Neuronal stem cell (in vitro differentiated cells): ENCODE results near the gene KCTD12.

Experiments
- DNase-seq: peaks from one replicate; pipeline ENCODE4 v3.0.0-alpha.2; 2013; ENCODE audit warnings: low spot score
- H2AFZ ChIP-seq: one replicate; pipeline ENCODE4 v1.6.1; 2013; ENCODE audit warnings: mild to moderate bottlenecking, low read length, inconsistent platforms
- H2AK5ac ChIP-seq: 2 replicates; pipeline ENCODE4 v1.6.1; 2013; ENCODE audit warnings: low read depth, mild to moderate bottlenecking, inconsistent platforms, low read length, moderate library complexity, mixed read lengths
- H2BK120ac ChIP-seq: 2 replicates; pipeline ENCODE4 v1.6.1; 2013; ENCODE audit warnings: low read depth, mild to moderate bottlenecking, inconsistent platforms, low read length, moderate library complexity, mixed read lengths
- H2BK12ac ChIP-seq: one replicate; pipeline ENCODE4 v1.6.1; 2013; ENCODE audit warnings: low read length, inconsistent platforms
- H2BK15ac ChIP-seq: 2 replicates; pipeline ENCODE4 v1.6.1; 2013; ENCODE audit warnings: mild to moderate bottlenecking, low read length, inconsistent platforms, mixed read lengths
- H2BK5ac ChIP-seq: one replicate; pipeline ENCODE4 v1.6.1; 2013; ENCODE audit warnings: inconsistent platforms, mild to moderate bottlenecking, low read length, moderate library complexity
- H3K14ac ChIP-seq: one replicate; pipeline ENCODE4 v1.6.1; 2013; ENCODE audit warnings: low read length, inconsistent platforms
- H3K18ac ChIP-seq: 2 replicates; pipeline ENCODE4 v1.6.1; 2013; ENCODE audit warnings: low read length, inconsistent platforms
- H3K23ac ChIP-seq: 2 replicates; pipeline ENCODE4 v1.6.1; 2013; ENCODE audit warnings: low read depth, mild to moderate bottlenecking, mixed read lengths, low read length, inconsistent platforms; ENCODE audit not compliant: poor library complexity
- H3K27ac ChIP-seq: replicated peaks from 3 replicates; pipeline ENCODE4 v1.5.1; 2013; ENCODE audit warnings: low read length, inconsistent platforms
- H3K27me3 ChIP-seq, 3 experiments: 2 replicates each; pipeline ENCODE4 v1.6.1; 2013; ENCODE audit warnings: low read length in 3 of 3, mild to moderate bottlenecking in 2 of 3, inconsistent platforms in 1 of 3, low read depth in 1 of 3, mixed read lengths in 1 of 3, moderate library complexity in 1 of 3; ENCODE audit not compliant: control insufficient read depth in 3 of 3, insufficient read depth in 3 of 3
- H3K36me3 ChIP-seq, 2 donors: replicated peaks in 1 of 2; 2 replicates each; pipeline ENCODE4 v1.6.1; 2013; ENCODE audit warnings: low read length in 2 of 2; ENCODE audit not compliant: control insufficient read depth in 2 of 2, insufficient read depth in 2 of 2
- H3K4ac ChIP-seq: 2 replicates; pipeline ENCODE4 v1.6.1; 2013; ENCODE audit warnings: inconsistent platforms, mild to moderate bottlenecking, low read length, moderate library complexity
- H3K4me1 ChIP-seq, 2 donors: 1 replicate in 1 of 2; 2 replicates in 1 of 2; pipeline ENCODE4 v1.6.1; 2013; ENCODE audit warnings: low read length in 2 of 2, low read depth in 1 of 2; ENCODE audit not compliant: control insufficient read depth in 2 of 2, insufficient read depth in 1 of 2
- H3K4me2 ChIP-seq: one replicate; pipeline ENCODE4 v1.6.1; 2013; ENCODE audit warnings: mild to moderate bottlenecking, low read length, inconsistent platforms; ENCODE audit not compliant: insufficient read depth, poor library complexity, severe bottlenecking
- H3K4me3 ChIP-seq, 2 donors: 2 replicates each; pipeline ENCODE4 v1.5.1; 2013; ENCODE audit warnings: low read length in 2 of 2, mild to moderate bottlenecking in 2 of 2, inconsistent platforms in 1 of 2, moderate library complexity in 1 of 2
- H3K79me1 ChIP-seq: one replicate; pipeline ENCODE4 v1.6.1; 2013; ENCODE audit warnings: low read depth, mild to moderate bottlenecking, inconsistent platforms, low read length, moderate library complexity
- H3K9ac ChIP-seq: one replicate; pipeline ENCODE4 v1.6.1; 2013; ENCODE audit warnings: mild to moderate bottlenecking, low read depth, low read length, inconsistent platforms; ENCODE audit not compliant: poor library complexity
- H3K9me3 ChIP-seq, 2 donors: replicated peaks in 1 of 2; 2 replicates each; pipeline versions ENCODE3 to v1.6.1; 2013; ENCODE audit warnings: low read length in 2 of 2, mild to moderate bottlenecking in 2 of 2, inconsistent platforms in 1 of 2, low read depth in 1 of 2, mixed read lengths in 1 of 2, moderate library complexity in 1 of 2; ENCODE audit not compliant: control insufficient read depth in 2 of 2, insufficient read depth in 1 of 2
- H4K8ac ChIP-seq: one replicate; pipeline ENCODE4 v1.6.1; 2013; ENCODE audit warnings: low read depth, mild to moderate bottlenecking, inconsistent platforms, low read length, moderate library complexity
- H4K91ac ChIP-seq: one replicate; pipeline ENCODE4 v1.6.1; 2013; ENCODE audit warnings: low read length, low read depth, mild to moderate bottlenecking, inconsistent platforms; ENCODE audit not compliant: poor library complexity
- WGBS, 2 donors: extraction: QIAGEN DNeasy Blood & Tissue Kit; methylation state at CpG; one replicate each; pipeline ENCODE4 v1.1.7; 2013; ENCODE audit warnings: missing lambda C conversion rate in 2 of 2, mixed read lengths in 1 of 2; ENCODE audit not compliant: insufficient read length in 2 of 2, insufficient replicate concordance in 1 of 2; ENCODE audit errors: extremely low coverage in 2 of 2; 5-methylcytosine and 5-hydroxymethylcytosine counted together

The KCTD12 gene

GRCh38 chr13:76833441-76833954 is 52.7 kb downstream of the KCTD12 start:
- Histone ChIP-seq H3K4me1 (no peaks in the 10 kb centered on the region), H2BK15ac (no peak overlapping the region), H3K4me3 (no peak overlapping the region), H3K23ac (no peak overlapping the region), H4K91ac (no peak overlapping the region), H3K18ac (no peak overlapping the region), H2AFZ (no peak overlapping the region), H2BK12ac (no peak overlapping the region), H3K9me3 (no peaks in the 10 kb centered on the region), H3K4ac (no peak overlapping the region), H2BK120ac (no peak overlapping the region), H2AK5ac (no peak overlapping the region), H3K4me2 (no peak overlapping the region), H4K8ac (no peak overlapping the region), H3K14ac (no peak overlapping the region), H3K9ac (no peak overlapping the region), H2BK5ac (no peak overlapping the region), H3K27ac (no peak overlapping the region), H3K79me1 (no peaks in the 10 kb centered on the region), H3K27me3 (no peaks in the 10 kb centered on the region), H3K36me3 (no peaks in the 10 kb centered on the region)
- no CpG with 5 or more reads among the region's 8 CpGs for WGBS, 2 donors
- DNase-seq, result no peak

DNA sequence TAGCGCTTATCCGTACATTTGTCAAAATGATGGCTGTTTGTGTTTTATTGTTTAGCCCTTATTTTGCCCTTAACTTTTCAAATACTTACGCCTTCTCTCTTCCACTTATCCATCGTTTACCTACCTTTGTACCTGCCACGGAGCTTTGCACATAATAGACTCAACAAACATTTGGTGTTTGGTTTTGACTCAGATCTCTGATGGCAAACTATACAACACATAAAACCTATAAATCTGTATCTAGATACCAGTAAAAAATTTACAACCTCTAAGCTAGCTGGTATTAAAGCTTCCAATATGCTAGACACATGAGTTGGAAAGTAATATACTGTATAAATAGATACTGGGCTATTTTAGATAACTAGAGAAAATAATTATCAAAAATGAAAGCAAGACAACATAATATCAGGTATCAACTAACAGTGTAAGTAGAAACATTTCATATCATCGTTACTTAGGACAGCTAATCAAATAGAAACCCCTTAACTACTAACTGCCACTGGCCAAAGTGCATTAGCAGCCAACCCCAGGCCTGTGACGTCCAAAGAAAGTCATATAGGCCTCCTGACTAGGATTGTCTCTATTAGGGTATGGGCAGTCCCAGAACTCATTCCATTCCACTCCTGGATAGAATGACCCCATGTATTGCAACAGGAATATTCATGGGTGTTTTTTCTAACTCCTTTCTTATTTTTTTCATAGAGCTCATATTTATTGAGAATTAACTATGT is 53.8 kb downstream of the KCTD12 start:
- no peak overlapping the region for H3K23ac ChIP-seq
- H2AFZ ChIP-seq, result no peak overlapping the region
- H4K8ac ChIP-seq, result no peak overlapping the region
- no peak overlapping the region for H2BK5ac ChIP-seq
- no peak overlapping the region for H3K27ac ChIP-seq
- H3K18ac ChIP-seq, result no peak overlapping the region
- H3K4me1 ChIP-seq, result no peaks in the 10 kb centered on the region
- no peaks in the 10 kb centered on the region for H3K36me3 ChIP-seq
- no peak overlapping the region for H2AK5ac ChIP-seq
- H3K9ac ChIP-seq, result no peak overlapping the region
- no peaks in the 10 kb centered on the region for H3K9me3 ChIP-seq
- DNase-seq, result no peak
- H3K27me3 ChIP-seq, result no peaks in the 10 kb centered on the region
- WGBS, 2 donors, result no CpG with 5 or more reads among the region's 7 CpGs
- H3K4me2 ChIP-seq, result no peak overlapping the region
- H4K91ac ChIP-seq, result no peak overlapping the region
- H2BK12ac ChIP-seq, result no peak overlapping the region
- H3K4ac ChIP-seq, result no peak overlapping the region
- no peak overlapping the region for H3K4me3 ChIP-seq
- H3K79me1 ChIP-seq, result no peaks in the 10 kb centered on the region
- H2BK15ac ChIP-seq, result no peak overlapping the region
- H3K14ac ChIP-seq, result no peak overlapping the region
- H2BK120ac ChIP-seq, result no peak overlapping the region

- Histone ChIP-seq H2BK15ac (no peak overlapping the region), H3K4ac (no peak overlapping the region), H2AFZ (no peak overlapping the region), H3K36me3 (no peaks in the 10 kb centered on the region), H3K27me3 (no peaks in the 10 kb centered on the region), H2AK5ac (peak overlapping the region; percentile 52), H3K4me2 (no peak overlapping the region), H3K4me1 (no peaks in the 10 kb centered on the region), H3K9me3 (no peaks in the 10 kb centered on the region), H3K27ac (no peak overlapping the region), H3K4me3 (no peak overlapping the region), H3K18ac (no peak overlapping the region), H4K91ac (no peak overlapping the region), H3K23ac (no peak overlapping the region), H2BK120ac (no peak overlapping the region), H2BK5ac (no peak overlapping the region), H3K9ac (no peak overlapping the region), H2BK12ac (no peak overlapping the region), H3K14ac (no peak overlapping the region), H4K8ac (no peak overlapping the region), H3K79me1 (no peaks in the 10 kb centered on the region)
- DNase-seq, result no peak
- WGBS, 2 donors, result no CpG with 5 or more reads among the region's 10 CpGs
Observed at GRCh38 chr13:76830805-76831204, 55.4 kb downstream of the KCTD12 start.
